ENCODE measurements around the gene CCNI2. TPM values are rescaled to one million over a fixed set of nuclear protein-coding genes. Genes with fewer than 3 reads are reported as not detected.

The CCNI2 gene
- total and polyA plus RNA-seq, 9 of the 15 experiments (the other 6 are each of a cell fraction or from before 2014, with no cell fraction given), result 0.05 to 1.7 (median 0.81) TPM; not detected in 5

GRCh38 chr5:132788508-132788907, 41.3 kb downstream of the CCNI2 start (continued):
- TF ChIP-seq, protein P1, sequence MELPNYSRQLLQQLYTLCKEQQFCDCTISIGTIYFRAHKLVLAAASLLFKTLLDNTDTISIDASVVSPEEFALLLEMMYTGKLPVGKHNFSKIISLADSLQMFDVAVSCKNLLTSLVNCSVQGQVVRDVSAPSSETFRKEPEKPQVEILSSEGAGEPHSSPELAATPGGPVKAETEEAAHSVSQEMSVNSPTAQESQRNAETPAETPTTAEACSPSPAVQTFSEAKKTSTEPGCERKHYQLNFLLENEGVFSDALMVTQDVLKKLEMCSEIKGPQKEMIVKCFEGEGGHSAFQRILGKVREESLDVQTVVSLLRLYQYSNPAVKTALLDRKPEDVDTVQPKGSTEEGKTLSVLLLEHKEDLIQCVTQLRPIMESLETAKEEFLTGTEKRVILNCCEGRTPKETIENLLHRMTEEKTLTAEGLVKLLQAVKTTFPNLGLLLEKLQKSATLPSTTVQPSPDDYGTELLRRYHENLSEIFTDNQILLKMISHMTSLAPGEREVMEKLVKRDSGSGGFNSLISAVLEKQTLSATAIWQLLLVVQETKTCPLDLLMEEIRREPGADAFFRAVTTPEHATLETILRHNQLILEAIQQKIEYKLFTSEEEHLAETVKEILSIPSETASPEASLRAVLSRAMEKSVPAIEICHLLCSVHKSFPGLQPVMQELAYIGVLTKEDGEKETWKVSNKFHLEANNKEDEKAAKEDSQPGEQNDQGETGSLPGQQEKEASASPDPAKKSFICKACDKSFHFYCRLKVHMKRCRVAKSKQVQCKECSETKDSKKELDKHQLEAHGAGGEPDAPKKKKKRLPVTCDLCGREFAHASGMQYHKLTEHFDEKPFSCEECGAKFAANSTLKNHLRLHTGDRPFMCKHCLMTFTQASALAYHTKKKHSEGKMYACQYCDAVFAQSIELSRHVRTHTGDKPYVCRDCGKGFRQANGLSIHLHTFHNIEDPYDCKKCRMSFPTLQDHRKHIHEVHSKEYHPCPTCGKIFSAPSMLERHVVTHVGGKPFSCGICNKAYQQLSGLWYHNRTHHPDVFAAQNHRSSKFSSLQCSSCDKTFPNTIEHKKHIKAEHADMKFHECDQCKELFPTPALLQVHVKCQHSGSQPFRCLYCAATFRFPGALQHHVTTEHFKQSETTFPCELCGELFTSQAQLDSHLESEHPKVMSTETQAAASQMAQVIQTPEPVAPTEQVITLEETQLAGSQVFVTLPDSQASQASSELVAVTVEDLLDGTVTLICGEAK (IDR thresholded peaks at IDR 0.05), result no peak
- TF ChIP-seq, protein P1 (CRISPR knock-in tag; IDR thresholded peaks at IDR 0.05), result no peak
- TF ChIP-seq, protein P2, sequence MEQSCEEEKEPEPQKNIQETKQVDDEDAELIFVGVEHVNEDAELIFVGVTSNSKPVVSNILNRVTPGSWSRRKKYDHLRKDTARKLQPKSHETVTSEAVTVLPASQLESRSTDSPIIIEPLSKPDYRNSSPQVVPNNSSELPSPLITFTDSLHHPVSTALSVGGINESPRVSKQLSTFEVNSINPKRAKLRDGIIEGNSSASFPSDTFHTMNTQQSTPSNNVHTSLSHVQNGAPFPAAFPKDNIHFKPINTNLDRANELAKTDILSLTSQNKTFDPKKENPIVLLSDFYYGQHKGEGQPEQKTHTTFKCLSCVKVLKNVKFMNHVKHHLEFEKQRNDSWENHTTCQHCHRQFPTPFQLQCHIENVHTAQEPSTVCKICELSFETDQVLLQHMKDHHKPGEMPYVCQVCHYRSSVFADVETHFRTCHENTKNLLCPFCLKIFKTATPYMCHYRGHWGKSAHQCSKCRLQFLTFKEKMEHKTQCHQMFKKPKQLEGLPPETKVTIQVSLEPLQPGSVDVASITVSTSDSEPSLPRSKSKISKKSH (CRISPR knock-in tag; IDR thresholded peaks at IDR 0.05), result no peak
- no peak for TF ChIP-seq ZBTB8A (IDR thresholded peaks at IDR 0.05; ENCODE audit: partially characterized antibody)
- no peak for TF ChIP-seq HOMEZ (CRISPR knock-in tag; IDR thresholded peaks at IDR 0.05)
- TF ChIP-seq NCOA2 (IDR thresholded peaks at IDR 0.05; ENCODE audit: partially characterized antibody in 2 of 2), result no peak
- TF ChIP-seq ZBTB7A (IDR thresholded peaks at IDR 0.05; ENCODE audit: borderline replicate concordance, control insufficient read depth, low read depth, low read length), result no peak
- TF ChIP-seq CBX5 (IDR thresholded peaks at IDR 0.05; ENCODE audit: borderline replicate concordance, low read depth), result no peak; the same call in 1 of the 2 replicates
- TF ChIP-seq BCL6 (CRISPR knock-in tag; IDR thresholded peaks at IDR 0.05), result no peak
- TF ChIP-seq SNIP1 (IDR thresholded peaks at IDR 0.05; ENCODE audit: low read depth), result no peak
- TF ChIP-seq SIX5 (IDR thresholded peaks at IDR 0.05; ENCODE audit: borderline replicate concordance in 1 of 2, insufficient read depth in 1 of 2, low read depth in 1 of 2, low read length in 2 of 2), result no peak
- peak; percentile 26; the same call in 1 of the 2 replicates for TF ChIP-seq NR2C1 (IDR thresholded peaks at IDR 0.05)
- TF ChIP-seq NR2C1 (tag; IDR thresholded peaks at IDR 0.05), result peak; percentile 16; the same call in 1 of the 2 replicates
- no peak for TF ChIP-seq ZNF23 (CRISPR knock-in tag; IDR thresholded peaks at IDR 0.05)
- no peak for TF ChIP-seq HDAC1 (IDR thresholded peaks at IDR 0.05)
- TF ChIP-seq CSDE1 (IDR thresholded peaks at IDR 0.05), result no peak
- no peak for TF ChIP-seq NONO (IDR thresholded peaks at IDR 0.05; ENCODE audit: low read depth in 2 of 2, low read length in 1 of 2)

All from K562 (cell line).